Suprapubic skin (tissue), 4 donors: Measurements from ENCODE around the gene LLGL2.

Experiments
- EP300 ChIP-seq: sonication (generic); formaldehyde crosslinking; IDR thresholded peaks from one replicate; pipeline ENCODE4 v1.6.1; 2017; ENCODE audit warnings: antibody characterized with exemption
- POLR2A ChIP-seq, 2 donors: fragments of 450-650 bp; IDR thresholded peaks; one replicate each; pipeline ENCODE4 v1.6.1; 2017; ENCODE audit warnings: antibody characterized with exemption in 2 of 2, mild to moderate bottlenecking in 2 of 2, moderate library complexity in 2 of 2
- POLR2AphosphoS5 ChIP-seq, 3 donors: sonication (generic); formaldehyde crosslinking; IDR thresholded peaks; one replicate each; pipeline ENCODE4 v1.6.1; 2017; ENCODE audit warnings: antibody characterized with exemption in 3 of 3
- TF ChIP-seq, protein P1 (sequence below), 2 donors: fragments of 200-600 bp in 1 of 2; fragments of 450-650 bp in 1 of 2; sonication (generic) in 1 of 2; IDR thresholded peaks; one replicate each; pipeline ENCODE4 v1.5.1; 2016 to 2019; ENCODE audit warnings: antibody characterized with exemption in 2 of 2, mild to moderate bottlenecking in 1 of 2, moderate library complexity in 1 of 2

- TF ChIP-seq, protein P1, sequence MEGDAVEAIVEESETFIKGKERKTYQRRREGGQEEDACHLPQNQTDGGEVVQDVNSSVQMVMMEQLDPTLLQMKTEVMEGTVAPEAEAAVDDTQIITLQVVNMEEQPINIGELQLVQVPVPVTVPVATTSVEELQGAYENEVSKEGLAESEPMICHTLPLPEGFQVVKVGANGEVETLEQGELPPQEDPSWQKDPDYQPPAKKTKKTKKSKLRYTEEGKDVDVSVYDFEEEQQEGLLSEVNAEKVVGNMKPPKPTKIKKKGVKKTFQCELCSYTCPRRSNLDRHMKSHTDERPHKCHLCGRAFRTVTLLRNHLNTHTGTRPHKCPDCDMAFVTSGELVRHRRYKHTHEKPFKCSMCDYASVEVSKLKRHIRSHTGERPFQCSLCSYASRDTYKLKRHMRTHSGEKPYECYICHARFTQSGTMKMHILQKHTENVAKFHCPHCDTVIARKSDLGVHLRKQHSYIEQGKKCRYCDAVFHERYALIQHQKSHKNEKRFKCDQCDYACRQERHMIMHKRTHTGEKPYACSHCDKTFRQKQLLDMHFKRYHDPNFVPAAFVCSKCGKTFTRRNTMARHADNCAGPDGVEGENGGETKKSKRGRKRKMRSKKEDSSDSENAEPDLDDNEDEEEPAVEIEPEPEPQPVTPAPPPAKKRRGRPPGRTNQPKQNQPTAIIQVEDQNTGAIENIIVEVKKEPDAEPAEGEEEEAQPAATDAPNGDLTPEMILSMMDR (IDR thresholded peaks at IDR 0.05) = no peak
- no peak for TF ChIP-seq POLR2A (IDR thresholded peaks at IDR 0.05)
- TF ChIP-seq POLR2AphosphoS5 (IDR thresholded peaks at IDR 0.05) = no peak
- no peak for TF ChIP-seq EP300
Measured at GRCh38 chr17:75486951-75487350, 38.5 kb upstream of the LLGL2 start.
